GM18520 (cell line): ENCODE measurements around the gene SLC39A8.

Source experiments
- ATAC-seq: cut with Tn5 transposase; IDR thresholded peaks from one replicate; pipeline ENCODE4 v1.9.1; 2021; ENCODE audit not compliant: unreplicated experiment

The SLC39A8 gene

DNA sequence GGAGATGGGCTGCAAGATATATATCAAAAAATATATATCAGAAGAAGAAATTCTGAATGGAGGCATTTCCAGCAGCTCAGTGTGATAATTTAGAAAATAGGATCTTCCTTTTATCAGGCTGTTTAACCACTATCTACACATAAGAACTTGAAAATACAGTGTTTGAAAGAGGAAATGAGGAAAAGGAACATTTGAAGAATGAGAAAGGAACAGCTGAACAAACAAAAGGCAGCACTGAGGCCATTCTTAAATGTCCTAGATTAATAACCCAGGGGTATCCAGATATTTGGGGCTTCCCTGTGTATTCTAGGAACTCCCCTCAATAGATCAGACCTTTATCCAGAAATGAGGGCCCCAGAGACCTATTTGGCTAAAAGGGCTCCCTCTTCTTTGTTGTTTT is 4.1 kb downstream of the SLC39A8 start:
- no peak for ATAC-seq

DNA sequence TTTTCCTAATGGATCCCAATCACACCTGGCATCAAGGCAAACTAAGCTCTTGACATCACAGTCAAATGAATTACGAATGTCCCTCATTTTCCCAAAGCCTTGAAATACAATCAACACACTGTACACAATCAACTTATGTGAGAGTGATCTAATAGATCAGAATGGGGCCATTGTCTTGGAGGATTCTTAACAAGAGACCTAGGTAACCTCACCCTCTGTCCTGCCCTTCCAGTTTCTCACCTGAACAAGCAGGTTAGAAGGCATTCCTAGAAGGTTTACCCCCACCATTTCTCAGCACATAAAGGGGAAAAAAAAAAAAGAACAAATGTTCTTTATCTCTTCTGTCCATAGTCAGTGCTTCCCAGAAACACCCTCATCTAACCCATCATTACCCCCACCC is 6.3 kb downstream of the SLC39A8 start:
- no peak for ATAC-seq

DNA sequence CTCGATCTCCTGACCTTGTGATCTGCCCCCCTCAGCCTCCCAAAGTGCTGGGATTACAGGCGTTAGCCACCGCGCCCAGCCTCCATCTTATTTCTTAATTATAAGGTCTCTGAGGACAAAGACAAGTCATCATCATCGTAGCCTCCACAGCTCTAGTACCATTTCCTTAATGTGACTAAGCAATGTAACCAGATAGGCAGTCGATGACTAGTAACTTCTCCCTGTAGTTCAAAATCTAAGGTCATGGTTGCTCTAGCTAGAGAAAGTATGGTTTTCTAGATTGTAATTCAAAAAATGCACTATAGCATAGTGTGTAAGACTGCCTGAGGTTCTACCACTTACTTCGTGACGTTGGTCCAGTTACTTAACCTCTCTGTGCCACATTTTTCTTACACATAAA is 6.9 kb downstream of the SLC39A8 start:
- ATAC-seq: no peak

DNA sequence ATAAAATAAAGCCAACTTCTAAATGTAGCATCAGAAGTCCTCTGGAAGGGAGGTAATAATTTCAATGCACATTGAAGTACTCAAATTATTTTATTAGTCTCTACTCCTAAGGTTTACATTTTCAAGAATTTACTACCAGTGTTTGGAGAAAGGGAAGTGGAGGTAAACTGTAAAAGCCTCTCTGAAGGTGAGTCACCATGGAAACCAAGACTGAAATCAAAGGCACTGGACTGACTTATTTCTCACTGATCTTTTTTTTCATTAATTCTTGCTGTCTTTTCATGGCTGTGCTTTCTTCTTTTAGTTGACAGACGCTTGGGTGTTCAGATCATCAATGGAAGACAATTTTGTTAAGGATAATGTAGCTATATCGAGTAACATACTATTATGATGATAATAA is 9.7 kb downstream of the SLC39A8 start:
- no peak for ATAC-seq

DNA sequence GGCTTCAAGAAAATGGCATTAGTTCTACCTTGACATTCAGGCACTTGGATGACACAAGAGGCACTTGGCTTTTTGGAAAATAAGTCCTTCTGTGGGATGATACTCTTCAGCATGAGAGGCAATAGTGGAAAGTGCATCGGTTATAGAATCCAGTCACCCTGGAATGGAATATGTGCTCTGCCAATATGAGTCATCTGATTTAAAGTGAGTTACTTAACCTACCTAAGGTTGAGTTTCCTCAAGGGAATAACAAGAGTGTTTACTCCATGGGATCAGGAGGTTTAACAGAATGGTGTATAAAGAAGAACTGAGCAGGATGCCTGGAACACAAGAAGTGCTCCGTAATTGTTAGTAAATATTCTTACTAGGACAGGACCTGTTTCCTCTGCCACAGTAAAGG is 10.7 kb downstream of the SLC39A8 start:
- no peak for ATAC-seq

DNA sequence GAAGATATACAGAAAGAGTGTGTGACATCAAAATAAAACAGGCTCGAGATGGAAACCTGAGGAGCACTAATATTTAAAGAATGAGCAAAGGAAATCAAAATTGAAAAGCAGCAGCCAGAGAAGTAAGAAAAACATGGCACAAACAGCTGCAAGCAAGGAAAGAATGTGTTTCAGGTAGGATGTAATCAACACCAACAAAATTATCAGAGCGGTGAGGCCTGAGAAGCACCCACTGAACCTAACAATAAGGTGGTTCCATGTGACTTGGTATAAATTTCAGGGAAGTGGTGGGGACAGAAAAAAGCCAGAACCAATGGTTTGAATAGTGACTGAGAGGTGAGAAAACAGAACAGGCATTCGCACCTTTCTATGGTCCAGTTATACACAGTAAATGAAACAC is 11.5 kb downstream of the SLC39A8 start:
- ATAC-seq: no peak

DNA sequence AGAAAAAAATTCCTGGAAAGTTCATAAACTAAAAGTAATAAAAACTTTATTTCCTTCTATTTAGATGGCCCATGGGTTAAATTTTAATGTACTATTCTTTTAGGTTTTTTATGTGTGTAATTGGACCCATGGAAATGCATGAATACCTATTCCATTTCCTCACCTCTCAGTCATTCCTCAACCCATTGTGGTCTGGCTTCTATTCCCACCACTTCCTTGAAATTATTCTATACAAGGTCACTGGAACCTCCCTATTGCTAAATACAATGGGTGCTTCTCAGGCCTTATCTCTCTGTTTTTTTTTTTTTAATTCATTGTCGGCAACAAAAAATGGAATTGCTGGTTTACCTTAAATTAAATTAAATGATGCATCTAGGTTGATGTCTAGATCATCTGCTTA is 17.2 kb downstream of the SLC39A8 start:
- no peak for ATAC-seq

DNA sequence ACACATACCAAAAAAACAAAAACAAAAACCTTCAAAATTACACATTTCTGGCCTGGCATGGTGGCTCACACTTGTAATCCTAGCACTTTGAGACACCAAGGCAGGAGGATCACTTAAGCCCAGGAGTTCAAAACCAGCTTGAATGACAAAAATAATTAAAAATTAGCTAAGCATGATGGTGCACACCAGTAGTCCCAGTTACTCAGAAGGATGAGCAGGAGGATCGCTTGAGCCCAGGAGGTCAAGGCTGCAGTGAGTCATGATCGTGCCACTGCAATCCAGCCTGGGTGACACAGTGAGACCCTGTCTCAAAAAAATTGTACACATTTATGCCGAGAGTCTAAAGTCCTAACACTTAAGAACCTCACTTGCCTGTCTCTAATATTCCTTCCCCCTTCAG is 18.3 kb downstream of the SLC39A8 start:
- ATAC-seq: no peak

DNA sequence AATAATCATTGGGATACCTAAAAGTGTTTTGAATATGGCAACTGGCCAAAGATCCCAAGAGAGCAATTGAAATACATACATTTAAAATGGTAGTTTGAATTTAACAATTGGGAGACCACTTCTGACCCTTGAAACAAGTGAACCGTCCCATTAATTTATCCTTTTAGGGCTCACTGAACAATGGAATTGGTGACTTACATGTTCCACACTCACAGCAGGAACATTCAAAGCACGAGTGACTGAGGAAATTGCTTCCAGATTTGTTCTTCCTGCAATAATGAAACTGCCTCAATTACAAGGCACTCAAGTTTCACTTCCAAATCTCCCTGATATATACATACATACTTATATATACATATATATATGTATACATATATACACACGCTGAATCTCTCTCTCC is 20.6 kb downstream of the SLC39A8 start:
- ATAC-seq: no peak

DNA sequence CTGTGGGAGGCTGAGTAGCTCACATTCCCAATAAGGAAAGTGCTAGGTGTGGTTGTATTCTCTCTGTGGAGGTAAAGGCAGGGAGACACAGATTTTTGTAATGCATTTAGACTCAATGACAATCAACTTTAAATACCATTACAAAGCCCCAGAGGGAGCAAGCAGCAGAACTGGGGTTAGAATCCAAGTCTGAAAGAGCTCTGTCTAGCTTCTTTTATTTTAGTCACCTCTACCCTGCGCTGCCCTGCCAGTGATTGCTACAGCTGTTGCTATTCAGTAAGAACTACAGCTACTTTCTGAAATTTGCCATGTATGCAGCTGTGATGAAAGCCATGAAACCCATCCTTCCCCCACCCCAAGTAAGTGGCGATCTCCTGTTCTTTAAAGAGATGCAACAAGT is 22.5 kb downstream of the SLC39A8 start:
- no peak for ATAC-seq

DNA sequence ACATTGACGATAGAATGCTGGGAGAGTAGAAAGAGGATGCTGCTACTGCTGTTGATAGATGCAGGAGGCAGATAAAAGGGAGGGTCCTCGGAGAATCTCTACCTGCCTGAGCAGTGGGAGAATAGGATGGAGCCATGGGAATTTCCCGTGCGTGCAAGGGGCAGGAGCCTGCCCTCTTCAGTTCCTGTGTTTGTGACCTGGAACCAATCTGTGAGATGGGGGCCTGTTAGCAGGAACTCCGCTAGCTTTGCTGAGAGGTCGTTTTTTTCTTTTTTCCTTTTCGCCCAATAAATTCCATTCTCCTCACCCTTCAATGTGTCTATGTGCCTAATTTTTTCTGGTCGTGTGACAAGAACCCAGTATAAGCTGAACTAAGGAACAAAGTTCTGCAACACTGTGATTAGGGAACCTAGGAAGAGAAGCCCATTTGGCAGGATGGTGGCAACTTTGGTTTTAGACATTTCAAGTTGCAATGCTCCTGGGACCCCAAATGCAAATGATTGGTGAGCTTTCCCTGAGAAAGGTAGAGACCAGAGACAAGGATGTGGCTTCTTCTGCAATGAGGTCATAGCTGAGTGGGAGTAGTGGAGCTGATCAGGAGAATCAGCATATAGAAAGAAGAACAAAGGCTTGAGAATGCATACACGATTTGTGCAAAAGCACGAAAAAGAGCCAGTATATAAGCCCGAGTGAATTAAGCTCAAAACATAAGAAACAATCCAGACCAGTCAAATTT is 23.9 kb downstream of the SLC39A8 start:
- ATAC-seq: no peak

DNA sequence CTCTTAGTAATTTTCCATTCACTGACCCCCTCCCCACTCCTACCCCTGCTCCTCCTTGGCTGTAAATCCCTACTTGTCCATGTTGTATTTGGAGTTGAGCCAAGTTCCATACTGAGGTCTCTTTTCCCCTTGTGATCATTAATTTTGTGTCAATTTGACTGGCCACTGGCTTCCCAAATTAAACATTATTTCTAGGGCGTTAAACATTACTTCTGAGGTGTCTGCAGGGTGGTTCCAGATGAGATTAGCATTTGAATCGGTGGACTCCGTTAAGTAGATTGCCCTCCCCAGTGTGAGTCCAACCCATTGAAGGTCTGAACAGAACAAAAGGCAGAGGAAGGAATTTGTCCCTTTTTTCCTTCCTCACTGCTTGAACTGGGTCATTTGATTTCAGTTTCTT is 25.7 kb downstream of the SLC39A8 start:
- no peak for ATAC-seq

DNA sequence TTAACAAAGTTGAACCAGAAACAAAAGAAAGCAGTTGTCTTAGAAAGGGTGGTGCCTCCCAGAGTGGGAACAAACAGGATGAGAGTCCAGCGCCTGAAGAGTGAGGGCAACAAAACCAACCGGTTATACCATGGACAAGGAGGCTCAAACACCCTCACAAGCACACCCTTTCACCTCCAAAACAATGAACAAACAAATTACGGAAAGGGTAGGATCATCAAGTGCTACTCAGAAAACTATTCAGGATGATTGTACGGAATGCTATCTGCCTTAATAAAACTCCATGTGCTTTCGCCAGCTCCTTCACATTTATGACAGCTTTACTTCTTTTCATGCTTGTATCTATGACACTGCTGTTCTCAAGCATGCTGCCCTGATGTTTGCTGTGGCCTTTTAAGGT is 26.8 kb downstream of the SLC39A8 start:
- no peak for ATAC-seq

DNA sequence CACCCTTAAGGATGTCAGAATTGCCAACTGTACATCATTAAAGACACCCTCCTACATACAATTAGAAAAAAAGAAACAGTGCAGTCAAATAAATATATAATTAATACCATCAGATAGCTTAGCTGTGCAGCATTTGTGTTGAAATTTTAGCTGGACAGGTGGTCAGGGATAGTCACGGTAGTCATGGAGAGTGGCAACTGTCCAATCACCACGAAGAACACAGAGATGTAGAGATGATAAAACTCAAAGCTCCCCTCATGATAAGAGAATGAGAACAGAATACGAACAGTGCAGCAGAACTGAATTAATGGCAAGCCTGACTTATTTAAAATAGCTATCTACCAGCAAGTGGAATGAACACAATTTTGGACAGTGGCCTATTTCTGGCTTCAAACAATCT is 27.2 kb downstream of the SLC39A8 start:
- ATAC-seq: no peak

DNA sequence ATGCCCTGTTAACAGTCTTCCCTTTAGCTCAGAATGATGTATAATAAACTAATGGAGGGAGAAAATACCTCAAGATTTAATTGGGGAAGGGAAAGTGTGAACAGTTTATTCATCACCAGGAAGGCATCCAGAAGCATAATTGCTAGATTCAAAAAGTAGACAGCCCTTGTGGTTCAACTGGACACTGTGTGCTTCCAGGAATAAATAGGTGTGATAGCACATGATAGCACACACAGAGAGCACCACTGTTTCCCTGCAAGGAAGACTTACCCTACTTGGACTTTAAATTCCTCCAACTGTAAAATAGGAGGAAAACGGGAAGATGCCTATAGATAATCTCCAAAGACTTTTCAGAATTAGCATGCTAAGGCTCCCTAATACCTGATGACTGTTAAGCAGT is 27.8 kb downstream of the SLC39A8 start:
- ATAC-seq: no peak

DNA sequence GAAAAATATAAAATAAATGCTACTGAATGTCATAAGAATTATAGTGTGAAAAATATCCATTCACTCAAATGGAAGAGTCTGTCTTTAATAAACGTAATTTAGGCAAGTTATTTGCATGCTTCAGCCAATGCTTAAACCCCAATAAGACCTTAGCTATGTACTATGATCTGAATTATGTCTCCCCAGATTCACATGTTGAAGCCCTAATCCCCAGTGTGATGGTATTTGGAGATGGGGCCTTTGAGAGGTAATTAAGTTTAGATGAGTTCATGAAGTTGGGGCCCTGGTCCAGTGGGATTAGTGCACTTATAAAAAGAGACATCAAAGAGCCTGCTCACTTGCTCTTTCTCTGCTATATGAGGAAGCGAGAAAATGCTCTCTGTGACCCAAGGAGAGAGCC is 28.7 kb downstream of the SLC39A8 start:
- ATAC-seq: no peak

DNA sequence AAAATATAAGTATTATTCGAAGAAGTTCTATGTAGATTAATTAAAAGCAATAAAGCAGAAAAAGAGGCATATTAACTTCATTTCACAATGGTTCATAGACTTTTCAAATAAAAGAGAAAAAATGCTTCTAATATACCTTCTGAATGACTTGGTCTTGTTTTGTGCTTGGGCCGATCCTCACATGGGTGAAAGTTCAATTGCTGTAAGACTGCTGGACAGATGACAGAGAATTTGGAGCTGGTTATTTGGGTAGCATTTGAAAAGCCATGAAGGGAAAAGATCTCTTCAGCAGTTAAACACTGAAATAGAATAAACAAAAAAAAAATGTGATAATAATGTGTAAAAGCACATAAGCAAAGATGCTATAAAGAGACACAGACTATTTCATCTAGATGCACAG is 29.8 kb downstream of the SLC39A8 start:
- no peak for ATAC-seq

DNA sequence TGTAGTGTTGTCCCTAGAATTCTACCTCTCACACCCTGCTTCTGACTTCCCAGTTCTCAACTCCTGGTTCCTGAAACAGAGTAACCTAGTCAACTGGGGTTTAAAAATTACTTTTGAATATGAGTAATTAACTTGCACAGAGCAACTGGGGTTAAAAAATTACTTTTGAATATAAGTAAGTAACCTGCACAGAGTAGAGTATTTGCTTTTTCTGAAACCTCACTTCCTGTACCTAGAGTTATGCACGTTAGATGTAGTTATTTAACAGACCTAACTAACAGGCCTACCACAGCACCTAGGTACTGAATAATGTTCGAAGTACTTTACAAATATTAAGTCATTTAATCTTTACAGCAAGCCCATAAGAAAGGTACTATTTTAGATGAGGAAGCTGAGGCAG is 32.9 kb downstream of the SLC39A8 start:
- no peak for ATAC-seq

DNA sequence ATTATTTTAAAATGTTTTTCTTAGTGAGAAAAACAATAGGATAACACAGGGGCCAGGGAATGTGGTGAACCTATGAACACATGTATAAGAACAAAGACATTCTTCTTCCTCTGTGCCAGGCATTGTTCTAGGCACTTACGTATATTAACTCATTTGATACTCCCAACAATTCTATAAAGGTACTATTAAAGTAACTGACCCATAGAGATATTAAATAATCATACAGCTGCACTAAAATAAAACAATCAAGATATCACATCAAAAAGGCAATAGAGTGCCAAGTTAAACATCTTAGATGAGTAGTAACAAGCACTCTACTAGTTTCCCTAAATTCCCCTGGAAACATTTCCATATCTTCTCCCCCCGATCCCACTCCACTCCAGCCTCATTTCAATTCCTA is 33.4 kb downstream of the SLC39A8 start:
- no peak for ATAC-seq

DNA sequence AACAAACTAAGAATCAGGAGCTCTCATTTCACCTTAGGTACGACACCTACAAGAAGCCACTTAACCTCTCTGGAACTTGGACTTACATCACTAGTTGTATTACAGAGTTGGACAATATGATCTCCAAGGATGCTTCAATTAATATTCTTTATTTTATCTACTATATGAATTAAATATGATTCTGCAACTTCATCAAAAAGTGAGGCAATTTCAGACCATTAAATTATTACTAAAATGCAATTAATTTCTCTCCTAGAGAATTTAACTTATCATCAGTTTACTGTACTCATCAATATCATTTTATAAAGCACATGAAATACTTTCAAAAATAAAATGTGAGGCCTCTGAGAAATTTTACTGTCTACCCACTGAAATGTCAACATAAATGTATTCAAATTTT is 33.9 kb downstream of the SLC39A8 start:
- no peak for ATAC-seq

DNA sequence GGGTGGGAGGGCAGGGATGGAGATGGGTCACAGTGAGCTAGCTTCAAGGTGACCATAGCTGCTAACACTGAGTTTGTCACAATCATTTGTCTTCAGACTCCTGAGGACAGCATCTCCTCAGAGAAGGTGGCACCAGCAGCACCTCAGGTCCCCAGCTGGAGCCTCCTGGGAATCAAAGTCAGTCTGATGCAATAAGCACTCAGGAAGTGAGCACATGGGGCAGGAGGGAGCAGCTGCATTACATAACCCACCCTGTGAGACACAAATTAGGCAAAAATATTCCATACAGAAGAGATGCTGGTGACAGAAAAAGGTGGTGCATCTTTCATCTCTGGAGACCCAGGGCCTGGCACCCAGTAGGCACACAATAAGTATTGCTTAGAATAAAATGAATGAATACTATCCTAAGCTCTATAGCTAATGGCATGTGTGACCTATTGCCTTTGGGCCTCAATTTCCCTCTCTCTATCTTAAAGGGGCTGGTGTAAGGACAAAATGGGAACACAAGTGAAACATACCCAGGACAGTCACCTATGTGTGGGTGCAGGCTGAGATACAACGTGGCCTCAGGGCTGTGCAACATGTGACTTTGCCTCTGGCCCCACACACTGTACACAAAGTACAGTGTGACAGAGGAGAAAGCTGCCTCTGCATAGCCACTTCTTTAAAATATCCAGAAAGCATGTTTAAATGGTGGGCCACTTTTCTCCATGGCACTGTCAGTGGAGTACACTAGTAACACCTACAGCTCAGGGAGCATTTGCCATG is 37.1 kb downstream of the SLC39A8 start:
- ATAC-seq: no peak

DNA sequence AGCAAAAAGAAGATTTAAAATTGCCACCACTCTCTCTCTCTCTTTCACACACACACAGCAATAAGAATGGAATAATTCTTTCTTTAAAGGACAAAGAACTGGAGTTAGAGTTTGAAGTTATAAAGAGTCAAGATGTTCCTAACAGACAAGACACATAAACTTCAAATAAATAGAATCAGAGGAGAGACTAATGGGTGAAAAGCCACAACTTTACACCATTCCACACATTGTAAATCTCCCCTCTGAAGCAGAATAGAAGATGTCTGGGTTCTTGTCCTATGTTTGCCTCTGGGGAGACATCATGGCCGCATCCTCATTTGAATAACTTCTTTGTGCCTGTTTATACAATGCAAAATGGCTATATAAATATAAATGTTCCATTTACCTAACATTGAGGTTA is 39.6 kb downstream of the SLC39A8 start:
- no peak for ATAC-seq

DNA sequence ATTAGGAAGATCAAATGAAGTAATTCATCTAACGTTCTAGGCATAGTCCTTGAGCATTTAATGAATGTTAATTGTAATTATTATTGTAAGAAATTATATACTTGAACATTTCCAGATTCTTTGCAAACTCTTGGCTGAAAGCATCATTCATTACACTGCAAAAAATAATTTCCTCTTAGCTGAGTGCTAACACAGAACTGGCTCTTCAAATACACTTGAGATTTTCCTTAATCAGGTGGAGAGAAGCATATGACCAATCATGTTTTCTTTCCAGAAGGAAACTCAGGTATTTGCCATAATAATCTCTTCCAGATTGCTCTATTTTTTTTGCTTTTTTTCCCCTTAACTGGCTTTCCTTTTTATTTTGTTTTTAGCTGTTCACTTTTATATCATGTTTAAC is 42.5 kb downstream of the SLC39A8 start:
- no peak for ATAC-seq
